ENCODE data around the gene UCK2. TPM values are rescaled to one million over a fixed set of nuclear protein-coding genes. Genes with fewer than 3 reads are reported as not detected.

Gene UCK2
- total and polyA plus RNA-seq, 5 donors, result 6.9 to 11.3 (median 9.6) TPM

DNA sequence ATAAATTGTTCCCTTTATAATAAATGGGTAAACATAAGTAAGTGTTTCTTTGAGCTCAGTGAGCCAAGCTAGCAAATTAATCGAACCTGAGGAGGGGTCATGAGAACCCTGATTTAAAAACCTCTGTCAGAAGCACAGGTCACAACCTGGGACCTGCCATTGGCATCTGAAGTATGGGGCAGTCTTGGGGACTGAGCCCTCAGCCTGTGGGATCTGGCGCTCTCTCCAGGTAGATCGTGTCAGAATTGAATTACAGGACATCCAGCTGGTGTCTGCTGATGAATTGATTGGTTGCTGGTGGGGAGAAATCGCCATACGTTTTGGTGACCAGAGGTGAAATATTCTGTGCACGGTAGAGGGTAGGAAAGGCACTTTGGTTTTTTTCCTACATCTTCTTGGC is 17.5 kb downstream of the UCK2 start:
- intact Hi-C loops (cut with DNase I), result loop anchor here in 1 of 4 donors (10.0 kb wide), 1 partner anchor 50 kb away; no protein-coding TSS in a partner anchor

DNA sequence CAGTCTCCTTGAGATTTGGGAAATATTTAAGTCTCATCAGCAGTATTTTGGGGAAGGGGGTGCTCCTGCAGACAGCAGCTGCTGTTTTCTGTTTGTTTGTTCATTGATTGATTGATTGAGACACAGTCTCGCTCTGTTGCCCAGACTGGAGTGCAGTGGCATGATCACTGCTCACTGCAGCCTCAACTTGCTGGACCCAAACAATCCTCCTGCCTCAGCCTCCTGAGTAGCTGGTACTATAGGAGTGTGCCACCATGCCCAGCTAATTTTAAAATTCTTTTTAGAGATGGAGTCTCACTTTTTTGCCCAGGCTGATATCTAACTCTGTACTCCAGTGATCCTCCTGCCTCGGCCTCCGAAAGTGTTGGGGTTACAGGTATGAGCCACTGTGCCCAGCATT is 18.2 kb downstream of the UCK2 start:
- ATAC-seq (no peak), DNase-seq (no peak)
- H3K27ac ChIP-seq (ENCODE audit: low read length), result no peak overlapping the region
- H3K9me3 ChIP-seq (ENCODE audit: control insufficient read depth, low read length), result peaks cover 2% of the 10 kb centered on the region
- peaks cover 9% of the 10 kb centered on the region for H3K4me1 ChIP-seq (ENCODE audit: control insufficient read depth, insufficient read depth, low read length)
- WGBS, result 97% methylated on average over 3 of the region's 3 CpGs
- no peaks in the 10 kb centered on the region for H3K27me3 ChIP-seq (ENCODE audit: control insufficient read depth, insufficient read depth)
- no peak overlapping the region for H3K4me3 ChIP-seq (ENCODE audit: low read length)
- intact Hi-C loops (cut with DNase I), result loop anchor here in 1 of 4 donors (10.0 kb wide), 1 partner anchor 49 kb away; no protein-coding TSS in a partner anchor

More for the DNA sequence above, 17.5 kb downstream of the UCK2 start:
- H3K9me3 ChIP-seq (ENCODE audit: control insufficient read depth, low read length), result peaks cover 2% of the 10 kb centered on the region
- ATAC-seq (no peak), DNase-seq (no peak)
- peaks cover 9% of the 10 kb centered on the region for H3K4me1 ChIP-seq (ENCODE audit: control insufficient read depth, insufficient read depth, low read length)
- H3K27me3 ChIP-seq (ENCODE audit: control insufficient read depth, insufficient read depth), result no peaks in the 10 kb centered on the region
- no peak overlapping the region for H3K27ac ChIP-seq (ENCODE audit: low read length)
- H3K4me3 ChIP-seq (ENCODE audit: low read length), result no peak overlapping the region
- 88% methylated on average over 6 of the region's 6 CpGs for WGBS

DNA sequence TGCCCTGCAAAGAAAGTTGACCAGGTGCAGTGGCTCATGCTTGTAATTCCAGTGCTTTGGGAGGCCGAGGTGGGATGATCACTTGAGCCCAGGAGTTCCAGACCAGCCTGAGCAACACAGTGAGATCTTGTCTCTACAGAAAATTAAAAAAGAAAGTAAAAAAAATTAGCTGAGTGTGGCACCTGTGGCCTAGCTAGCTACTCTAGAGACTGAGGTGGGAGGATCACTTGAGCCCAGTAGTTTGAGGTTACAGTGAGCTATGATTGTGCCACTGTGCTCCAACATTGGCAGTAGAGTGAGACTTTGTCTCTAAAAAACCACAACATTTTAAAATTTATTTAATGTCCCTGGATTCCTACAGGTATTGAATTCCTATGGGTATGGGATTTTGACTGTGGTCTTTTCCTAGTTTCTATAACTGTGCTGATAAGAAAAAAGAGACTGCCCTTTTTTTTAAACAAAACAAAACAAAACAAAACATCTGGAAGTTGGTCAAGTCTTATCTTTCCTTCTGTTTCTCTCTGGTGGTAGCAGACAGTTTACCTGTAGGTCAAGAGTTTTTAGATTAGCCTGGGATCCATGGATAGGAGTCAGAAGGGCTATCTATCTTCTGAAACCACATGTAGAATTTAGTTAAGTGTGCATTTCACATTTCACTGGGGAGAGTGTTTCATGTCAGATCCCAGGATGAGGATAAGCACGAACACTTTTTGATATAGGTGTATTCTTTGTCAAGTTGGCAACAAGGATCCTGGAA is 18.8 kb downstream of the UCK2 start:
- WGBS, result 91% methylated on average over 2 of the region's 2 CpGs
- ATAC-seq, result no peak
- H3K4me1 ChIP-seq (ENCODE audit: control insufficient read depth, insufficient read depth, low read length), result peaks cover 9% of the 10 kb centered on the region
- no peaks in the 10 kb centered on the region for H3K27me3 ChIP-seq (ENCODE audit: control insufficient read depth, insufficient read depth)
- H3K27ac ChIP-seq (ENCODE audit: low read length), result no peak overlapping the region
- peaks cover 2% of the 10 kb centered on the region for H3K9me3 ChIP-seq (ENCODE audit: control insufficient read depth, low read length)
- DNase-seq, result no peak
- intact Hi-C loops (cut with DNase I), result loop anchor here in 1 of 4 donors (10.0 kb wide), 1 partner anchor 49 kb away; no protein-coding TSS in a partner anchor
- no peak overlapping the region for H3K4me3 ChIP-seq (ENCODE audit: low read length)

DNA sequence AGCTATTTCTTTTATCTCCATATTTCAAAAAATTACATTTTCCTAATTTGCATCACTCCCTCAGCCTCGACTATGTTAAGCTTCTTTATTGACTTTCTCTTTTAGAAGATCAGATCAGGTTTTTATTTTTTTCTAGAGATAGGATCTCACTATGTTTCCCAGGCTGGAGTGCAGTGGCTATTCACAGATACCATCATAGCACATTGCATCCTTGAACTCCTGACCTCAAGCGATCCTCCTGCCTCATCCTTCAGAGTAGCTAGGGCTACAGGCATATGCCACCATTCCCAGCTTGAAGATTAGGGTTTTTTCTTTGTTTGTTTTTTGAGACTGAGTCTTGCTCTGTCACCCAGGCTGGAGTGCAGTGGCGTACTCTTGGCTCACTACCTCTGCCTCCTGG is 20.1 kb downstream of the UCK2 start:
- ATAC-seq (no peak), DNase-seq (no peak)
- 97% methylated on average over 3 of the region's 3 CpGs for WGBS
- peaks cover 8% of the 10 kb centered on the region for H3K4me1 ChIP-seq (ENCODE audit: control insufficient read depth, insufficient read depth, low read length)
- H3K27me3 ChIP-seq (ENCODE audit: control insufficient read depth, insufficient read depth), result no peaks in the 10 kb centered on the region
- H3K27ac ChIP-seq (ENCODE audit: low read length), result no peak overlapping the region
- intact Hi-C loops (cut with DNase I), result loop anchor here in 1 of 4 donors (10.0 kb wide), 1 partner anchor 47 kb away; no protein-coding TSS in a partner anchor
- H3K4me3 ChIP-seq (ENCODE audit: low read length), result no peak overlapping the region
- peaks cover 2% of the 10 kb centered on the region for H3K9me3 ChIP-seq (ENCODE audit: control insufficient read depth, low read length)

DNA sequence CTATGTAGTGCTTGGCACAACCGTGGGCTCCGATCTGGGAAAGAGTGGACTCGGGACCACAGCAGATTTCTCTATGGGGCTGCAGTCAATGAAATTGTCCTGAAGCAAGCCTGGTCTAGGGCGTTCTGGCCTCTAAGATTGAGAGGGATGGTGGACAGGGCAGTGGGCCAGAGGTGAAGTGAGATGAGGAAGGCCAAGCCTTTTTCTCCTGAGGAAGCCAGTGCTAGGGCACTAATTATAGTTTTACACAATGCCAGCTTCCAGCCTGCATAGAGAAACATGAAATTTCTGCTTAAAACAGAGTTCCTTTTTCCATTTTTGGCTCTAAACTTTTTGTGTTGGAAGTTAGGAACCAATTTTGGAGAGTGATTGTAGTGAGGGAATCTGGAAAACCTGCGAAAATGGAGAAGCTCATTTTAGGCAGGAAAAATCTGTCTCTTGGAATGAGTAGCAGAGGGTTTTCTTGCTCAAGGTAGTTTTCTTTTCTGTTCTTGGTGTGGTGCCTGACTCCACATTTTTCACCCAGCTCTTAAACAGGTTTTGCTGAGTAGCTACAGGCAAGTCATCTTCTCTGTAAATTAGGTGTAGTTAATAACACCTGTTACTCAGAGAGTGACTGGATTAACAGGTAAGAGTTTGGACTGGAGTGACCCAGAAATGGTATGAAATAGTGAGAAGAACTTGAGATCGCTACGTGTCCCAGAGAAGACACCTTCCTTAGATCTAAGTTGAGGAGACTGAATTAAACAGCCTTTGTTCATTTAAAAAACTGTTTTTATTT is 22.1 kb downstream of the UCK2 start:
- peaks cover 7% of the 10 kb centered on the region for H3K4me1 ChIP-seq (ENCODE audit: control insufficient read depth, insufficient read depth, low read length)
- H3K4me3 ChIP-seq (ENCODE audit: low read length), result no peak overlapping the region
- WGBS, result 90% methylated on average over 7 of the region's 7 CpGs
- no peak for DNase-seq
- no peak for ATAC-seq
- H3K27me3 ChIP-seq (ENCODE audit: control insufficient read depth, insufficient read depth), result no peaks in the 10 kb centered on the region
- H3K9me3 ChIP-seq (ENCODE audit: control insufficient read depth, low read length), result no peaks in the 10 kb centered on the region
- no peak overlapping the region for H3K27ac ChIP-seq (ENCODE audit: low read length)
- intact Hi-C loops (cut with DNase I), result loop anchor here in 1 of 4 donors (10.0 kb wide), 1 partner anchor 45 kb away; no protein-coding TSS in a partner anchor

DNA sequence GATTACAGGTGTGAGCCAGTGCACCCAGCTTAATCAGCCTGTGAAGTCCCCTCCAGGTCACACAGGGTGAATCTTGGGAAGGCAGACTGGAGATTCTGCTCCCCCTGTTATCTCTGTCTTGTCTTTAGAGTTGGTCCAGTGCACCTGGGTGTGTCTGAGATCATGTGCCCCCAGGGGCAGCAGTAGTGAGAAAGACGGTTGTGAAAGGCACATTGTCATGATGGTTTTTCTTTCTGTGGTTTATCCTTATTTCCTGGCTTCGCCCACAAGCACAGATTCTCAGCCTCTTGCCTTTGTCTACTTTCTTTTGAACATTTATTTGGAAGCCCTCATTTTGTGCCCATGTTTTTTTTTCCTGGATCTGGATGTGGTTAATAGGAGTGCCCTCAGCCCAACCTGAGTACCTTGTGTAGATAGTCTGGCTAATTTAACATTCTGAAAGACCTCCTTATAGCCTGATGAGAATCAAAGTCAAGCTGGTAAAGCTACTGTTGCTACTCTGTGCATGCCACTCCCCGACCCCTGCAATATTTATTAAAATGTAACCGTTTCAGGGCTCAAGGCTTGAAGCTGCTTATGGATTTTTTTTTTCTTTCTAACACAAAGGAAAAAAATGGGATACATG is 23.7 kb downstream of the UCK2 start:
- intact Hi-C loops (cut with DNase I), result no loop called here
- no peak overlapping the region for H3K27ac ChIP-seq (ENCODE audit: low read length)
- H3K4me1 ChIP-seq (ENCODE audit: control insufficient read depth, insufficient read depth, low read length), result peaks cover 7% of the 10 kb centered on the region
- DNase-seq (no peak), ATAC-seq (no peak)
- H3K27me3 ChIP-seq (ENCODE audit: control insufficient read depth, insufficient read depth), result no peaks in the 10 kb centered on the region
- no peaks in the 10 kb centered on the region for H3K9me3 ChIP-seq (ENCODE audit: control insufficient read depth, low read length)
- H3K4me3 ChIP-seq (ENCODE audit: low read length), result no peak overlapping the region
- WGBS, result 78% methylated on average over 4 of the region's 4 CpGs

DNA sequence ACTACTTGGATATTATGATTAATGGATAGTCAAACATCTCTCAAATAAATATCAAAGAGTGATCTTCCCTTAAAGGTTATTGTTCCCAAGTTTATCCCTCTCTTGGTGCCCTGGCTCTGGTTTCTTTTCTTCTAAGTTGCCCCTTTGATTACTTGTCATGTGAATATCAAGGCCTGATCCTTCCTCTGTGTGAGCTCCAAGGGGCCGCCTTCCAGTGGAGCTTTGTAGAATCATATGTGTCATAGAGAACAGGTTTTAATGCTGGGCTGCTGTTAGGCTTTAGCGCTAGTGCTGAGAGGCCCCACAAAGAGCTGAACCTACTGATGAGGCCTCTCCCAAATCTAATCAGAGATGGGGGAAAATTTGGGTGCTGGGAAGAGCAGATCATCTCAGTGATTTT is 25.5 kb downstream of the UCK2 start:
- Histone ChIP-seq H3K27me3 (ENCODE audit: control insufficient read depth, insufficient read depth) (no peaks in the 10 kb centered on the region), H3K4me1 (ENCODE audit: control insufficient read depth, insufficient read depth, low read length) (peaks cover 7% of the 10 kb centered on the region), H3K4me3 (ENCODE audit: low read length) (no peak overlapping the region), H3K9me3 (ENCODE audit: control insufficient read depth, low read length) (no peaks in the 10 kb centered on the region), H3K27ac (ENCODE audit: low read length) (no peak overlapping the region)
- intact Hi-C loops (cut with DNase I), result no loop called here
- DNase-seq (no peak), ATAC-seq (no peak)
- WGBS, result 95% methylated on average over 2 of the region's 2 CpGs

DNA sequence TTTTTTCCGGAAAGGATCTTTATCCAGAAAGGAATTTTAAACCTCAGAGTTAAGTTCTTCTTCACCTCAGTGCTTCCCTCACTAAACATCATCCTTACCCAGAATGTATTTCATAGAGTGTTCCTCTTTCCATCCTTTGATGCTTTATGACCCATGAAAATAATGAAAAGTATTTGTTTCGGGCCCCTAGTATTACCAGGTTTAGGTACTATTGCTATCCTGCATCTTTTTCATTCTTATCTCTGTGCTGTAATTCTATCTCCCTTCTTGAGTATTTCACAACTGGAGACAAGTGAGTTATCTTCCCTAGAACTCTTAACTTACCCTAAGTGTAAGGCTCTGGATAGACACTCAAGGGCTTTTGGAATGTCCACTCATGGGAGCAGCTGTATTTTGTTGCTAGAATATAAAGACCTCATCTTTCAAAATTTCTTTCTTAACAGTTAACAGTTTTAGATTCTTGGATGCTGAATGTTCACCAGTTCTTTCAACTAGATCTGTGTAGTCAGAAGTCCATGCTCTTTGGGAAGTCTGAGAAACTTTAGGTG is 26.2 kb downstream of the UCK2 start:
- ATAC-seq, result no peak
- Histone ChIP-seq H3K4me3 (ENCODE audit: low read length) (no peak overlapping the region), H3K9me3 (ENCODE audit: control insufficient read depth, low read length) (no peaks in the 10 kb centered on the region), H3K27ac (ENCODE audit: low read length) (no peak overlapping the region), H3K4me1 (ENCODE audit: control insufficient read depth, insufficient read depth, low read length) (peaks cover 13% of the 10 kb centered on the region), H3K27me3 (ENCODE audit: control insufficient read depth, insufficient read depth) (no peaks in the 10 kb centered on the region)
- DNase-seq, result no peak
- intact Hi-C loops (cut with DNase I), result no loop called here
- 84% methylated on average over 2 of the region's 2 CpGs for WGBS

DNA sequence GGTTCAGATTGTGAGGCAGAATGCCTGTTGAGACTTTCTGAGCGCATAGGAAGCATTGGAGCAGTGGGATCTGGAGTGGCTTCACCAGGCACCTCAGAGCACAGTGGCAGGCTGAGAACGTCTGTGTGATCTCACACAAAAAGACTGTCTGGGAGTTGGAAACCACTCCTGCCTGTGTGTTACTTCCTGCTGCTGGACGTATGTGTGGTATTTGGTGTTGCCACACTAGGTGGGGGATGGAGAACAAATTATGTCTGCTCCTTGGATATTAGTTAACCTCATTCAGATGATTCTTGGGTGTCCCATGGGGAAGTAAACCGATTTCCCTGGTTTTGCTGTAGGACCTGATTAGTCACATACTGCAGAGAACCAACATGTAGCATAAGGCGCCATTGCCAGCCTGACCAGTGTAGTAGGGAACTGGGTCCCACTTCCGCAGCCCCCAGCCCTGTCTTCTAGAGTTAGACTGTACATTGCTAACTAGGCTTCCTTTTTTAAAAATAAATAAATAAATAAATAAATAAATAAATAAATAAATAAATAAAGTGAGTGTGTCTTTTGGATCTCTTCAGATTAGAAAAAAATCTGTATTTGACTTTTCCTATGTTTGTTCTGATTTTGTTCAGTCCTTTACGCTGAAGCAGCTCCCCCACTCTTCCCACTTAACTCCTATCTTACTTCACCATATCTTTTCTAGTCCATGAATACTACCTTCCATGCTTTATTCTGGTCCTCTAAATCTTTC is 26.9 kb downstream of the UCK2 start:
- Histone ChIP-seq H3K4me3 (ENCODE audit: low read length) (no peak overlapping the region), H3K27me3 (ENCODE audit: control insufficient read depth, insufficient read depth) (no peaks in the 10 kb centered on the region), H3K4me1 (ENCODE audit: control insufficient read depth, insufficient read depth, low read length) (peaks cover 12% of the 10 kb centered on the region), H3K27ac (ENCODE audit: low read length) (no peak overlapping the region), H3K9me3 (ENCODE audit: control insufficient read depth, low read length) (no peaks in the 10 kb centered on the region)
- no peak for DNase-seq
- ATAC-seq, result peak; percentile 64 to 65
- 61% methylated on average over 7 of the region's 7 CpGs for WGBS
- intact Hi-C loops (cut with DNase I), result no loop called here

Measured in right cardiac atrium (tissue), 5 donors.